H1 (cell line): Measurements from ENCODE around the gene SH3PXD2B. TPM values are rescaled to one million over a fixed set of nuclear protein-coding genes. Genes with fewer than 3 reads are reported as not detected.

Experiments
- ATF2 ChIP-seq: IDR thresholded peaks from 2 replicates; pipeline ENCODE4 v1.6.1; 2012; ENCODE audit warnings: low read length, inconsistent platforms
- GABPA ChIP-seq: IDR thresholded peaks from 2 replicates; pipeline ENCODE4 v1.6.1; 2011; ENCODE audit warnings: mild to moderate bottlenecking, low read length, moderate library complexity, borderline replicate concordance; ENCODE audit not compliant: insufficient read depth
- polyA plus RNA-seq, 7 experiments: library from polyadenylated mRNA; depleted of rRNA in 3 of 7; stranded (reverse) in 5 of 7; unstranded in 2 of 7; fragments of >200 nt in 5 of 7; fragments of 200-250 nt in 2 of 7; gene quantifications; 1 replicate in 5 of 7; 2 replicates in 1 of 7; 4 replicates in 1 of 7; pipeline versions ENCODE4 v1.2.1 to v1.2.3, GENCODE V29; 2011 to 2013; ENCODE audit warnings: missing spikeins in 2 of 7, mixed read lengths in 2 of 7
- total RNA-seq: library from RNA; stranded (reverse); fragmentation: NEBNext Ultra II Directional; extraction: Animal tissue kit (Norgen Biotek cat#: 25700); gene quantifications from 2 replicates; pipeline ENCODE4 v1.2.1, GENCODE V29; 2021

The SH3PXD2B gene
- total and polyA plus RNA-seq, 2 of the 8 experiments (the other 6 are each of a cell fraction or from before 2014, with no cell fraction given), result 32.9 to 72.9 TPM

- TF ChIP-seq ATF2 (no peak), GABPA (no peak)
Measured at GRCh38 chr5:172413601-172414171, 40.6 kb downstream of the SH3PXD2B start (continued).
